GM12878 (cell line): Measurements from ENCODE around the gene ZNF805. TPM values are rescaled to one million over a fixed set of nuclear protein-coding genes. Genes with fewer than 3 reads are reported as not detected.

Experiments used
- CBX5 ChIP-seq: sonication (generic); IDR thresholded peaks from 2 replicates; pipeline ENCODE4 v1.6.1; 2016; ENCODE audit warnings: low read depth, moderate library complexity, mild to moderate bottlenecking, inconsistent platforms
- EGR1 ChIP-seq, 2 experiments: IDR thresholded peaks; 1 replicate in 1 of 2; 2 replicates in 1 of 2; pipeline ENCODE4 v1.6.1; 2011 to 2012; ENCODE audit warnings: low read depth in 2 of 2, low read length in 2 of 2, borderline replicate concordance in 1 of 2, mild to moderate bottlenecking in 1 of 2, moderate library complexity in 1 of 2
- ELK1 ChIP-seq: IDR thresholded peaks from 2 replicates; pipeline ENCODE4 v1.6.1; 2012; ENCODE audit warnings: low read depth, low read length, improper control_type of control experiment
- GATAD2B ChIP-seq: fragments of 450-650 bp; conservative IDR thresholded peaks from 2 replicates; pipeline ENCODE4 v1.6.1; 2017; ENCODE audit warnings: low read depth, mild to moderate bottlenecking, moderate library complexity
- HSF1 ChIP-seq: fragments of 150-350 bp; IDR thresholded peaks from 2 replicates; pipeline ENCODE4 v1.6.1; 2014; ENCODE audit warnings: mild to moderate bottlenecking, low read depth, low read length
- IKZF2 ChIP-seq, 2 experiments: fragments of 450-650 bp; IDR thresholded peaks; 2 replicates each; pipeline ENCODE4 v1.6.1; 2017; ENCODE audit warnings: mild to moderate bottlenecking in 2 of 2, moderate library complexity in 2 of 2
- MYC ChIP-seq: IDR thresholded peaks from 2 replicates; pipeline ENCODE4 v1.6.1; 2011; ENCODE audit warnings: mild to moderate bottlenecking, low read length, moderate library complexity, inconsistent platforms; ENCODE audit not compliant: insufficient read depth, insufficient replicate concordance, insufficient read length, severe bottlenecking
- POU2F2 ChIP-seq: IDR thresholded peaks from 3 replicates; pipeline ENCODE4 v1.6.1; 2011; ENCODE audit warnings: low read depth, mild to moderate bottlenecking, low read length, borderline replicate concordance
- RUNX3 ChIP-seq: IDR thresholded peaks from 2 replicates; pipeline ENCODE4 v1.6.1; 2012; ENCODE audit warnings: low read length, inconsistent platforms
- SIX5 ChIP-seq: IDR thresholded peaks from 2 replicates; pipeline ENCODE4 v1.6.1; 2011; ENCODE audit warnings: mild to moderate bottlenecking, low read depth, low read length, moderate library complexity; ENCODE audit not compliant: severe bottlenecking
- SP1 ChIP-seq: IDR thresholded peaks from one replicate; pipeline ENCODE4 v1.6.1; 2011; ENCODE audit warnings: low read depth, low read length
- SPI1 ChIP-seq: IDR thresholded peaks from 2 replicates; pipeline ENCODE4 v1.6.1; 2011; ENCODE audit warnings: low read depth, mild to moderate bottlenecking, low read length, moderate library complexity, borderline replicate concordance; ENCODE audit not compliant: insufficient read depth
- SREBF1 ChIP-seq: IDR thresholded peaks from 2 replicates; pipeline ENCODE4 v1.6.1; 2012; ENCODE audit warnings: mild to moderate bottlenecking, low read length
- USF1 ChIP-seq: IDR thresholded peaks from 2 replicates; pipeline ENCODE4 v1.6.1; 2011; ENCODE audit warnings: borderline replicate concordance, low read depth, mild to moderate bottlenecking, moderate library complexity, mixed read lengths, low read length; ENCODE audit not compliant: insufficient read depth; ENCODE audit errors: extremely low read length
- ZBTB33 ChIP-seq: fragments of 450-650 bp; IDR thresholded peaks from 2 replicates; pipeline ENCODE4 v1.6.1; 2017; ENCODE audit warnings: mild to moderate bottlenecking
- ZNF24 ChIP-seq: fragments of 450-650 bp; IDR thresholded peaks from 2 replicates; pipeline ENCODE4 v1.6.1; 2017; ENCODE audit warnings: antibody characterized with exemption, mild to moderate bottlenecking
- ZNF274 ChIP-seq: IDR thresholded peaks from one replicate; pipeline ENCODE4 v1.8.0; 2011; ENCODE audit not compliant: insufficient read length, insufficient read depth
- ZSCAN29 ChIP-seq: fragments of 450-650 bp; IDR thresholded peaks from 2 replicates; pipeline ENCODE4 v1.6.1; 2017; ENCODE audit warnings: mild to moderate bottlenecking, moderate library complexity
- polyA plus RNA-seq, 11 experiments: library from polyadenylated mRNA; depleted of rRNA in 4 of 11; unstranded in 6 of 11; stranded (reverse) in 5 of 11; fragments of >200 nt; fragmentation: Nextera tagmentation in 4 of 11; fragmentation: Illumina TruSeq in 1 of 11; extraction: Ambion mirVana in 4 of 11; extraction: Trizol in 1 of 11; gene quantifications; 1 replicate in 1 of 11; 2 replicates in 10 of 11; pipeline versions ENCODE4 v1.2.1 to v1.2.3, GENCODE V29; 2011 to 2016; ENCODE audit warnings: inconsistent platforms in 2 of 11, missing spikeins in 2 of 11, low read depth in 1 of 11
- total RNA-seq, 4 experiments: library from RNA; depleted of rRNA in 3 of 4; stranded (reverse); fragments of >200 nt in 3 of 4; fragmentation: Illumina TruSeq in 1 of 4; extraction: Trizol in 1 of 4; gene quantifications; 2 replicates each; pipeline versions ENCODE4 v1.2.1 to v1.2.3, GENCODE V29; 2013 to 2021
- TF ChIP-seq, protein P1 (sequence below): fragments of 450-650 bp; IDR thresholded peaks from 2 replicates; pipeline ENCODE4 v1.6.1; 2017; ENCODE audit warnings: mild to moderate bottlenecking, moderate library complexity

Gene ZNF805
- total and polyA plus RNA-seq, 10 of the 15 experiments (the other 5 are each of a cell fraction or from before 2014, with no cell fraction given) = 0.31 to 8.9 (median 2.3) TPM

DNA sequence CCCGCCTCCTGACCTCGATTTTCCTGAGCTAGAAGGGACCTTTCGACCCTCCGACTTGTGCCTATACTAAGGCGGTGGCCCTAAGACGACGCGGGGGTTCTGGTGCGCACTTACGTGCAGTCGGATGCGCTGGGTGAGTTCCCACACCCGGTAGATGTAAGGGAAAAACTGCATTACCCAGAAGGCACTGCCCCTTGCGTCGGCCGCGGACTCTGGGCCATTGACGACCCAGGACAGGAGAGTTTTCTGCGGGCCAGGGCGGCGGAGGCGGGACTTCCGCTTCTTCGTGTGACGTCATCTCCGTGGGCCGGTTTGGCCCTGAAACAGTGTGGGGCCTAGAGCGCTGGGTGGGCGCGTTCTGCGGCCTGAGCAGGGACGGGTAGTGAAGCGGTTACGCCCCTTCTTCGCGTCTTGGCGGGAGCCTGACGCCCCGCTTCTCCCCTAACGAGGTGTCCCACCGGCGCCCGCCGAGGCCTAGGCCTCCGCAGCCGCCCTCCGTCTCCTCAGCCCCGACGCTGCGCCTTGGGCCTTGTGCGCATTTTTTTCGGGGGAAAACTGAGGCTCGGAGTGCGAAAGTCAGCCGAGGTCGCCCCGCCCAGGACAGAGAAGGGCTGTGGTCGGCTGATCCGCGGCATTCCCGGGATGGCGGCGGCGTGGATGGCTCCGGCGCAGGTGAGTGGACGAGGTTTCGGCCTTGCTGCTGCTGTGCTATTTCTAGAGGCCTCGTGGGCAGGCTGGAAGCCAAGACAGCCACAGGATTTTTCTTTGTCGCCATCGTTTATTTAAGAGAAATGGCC, 39.9 kb downstream of the ZNF805 start, which contains the start of gene ZNF460 (continued):
- TF ChIP-seq EGR1 (IDR thresholded peaks at IDR 0.05; ENCODE audit: borderline replicate concordance in 1 of 2, low read depth in 2 of 2, low read length in 2 of 2) (peak in 1 of 2 experiments; percentile 41; a peak in 1 of 3 replicates), SREBF1 (no peak), MYC (no peak), CBX5 (peak; percentile 41; the same call in 1 of the 2 replicates), RUNX3 (peak; percentile 80), ZNF274 (no peak), IKZF2 (IDR thresholded peaks at IDR 0.05) (no peak; a peak in 1 of 4 replicates), ZBTB33 (no peak), HSF1 (no peak), SIX5 (peak; percentile 82), GATAD2B (peak; percentile 53), USF1 (no peak), ELK1 (no peak; the same call in none of the 2 replicates), ZNF24 (no peak), ZSCAN29 (0 out of 2 replicates have a peak, but pooled peaks have one; percentile 27), SP1 (peak; percentile 76), POU2F2 (no peak; the same call in 2 of the 3 replicates), SPI1 (peak; percentile 69; the same call in 1 of the 2 replicates)
- TF ChIP-seq, protein P1, sequence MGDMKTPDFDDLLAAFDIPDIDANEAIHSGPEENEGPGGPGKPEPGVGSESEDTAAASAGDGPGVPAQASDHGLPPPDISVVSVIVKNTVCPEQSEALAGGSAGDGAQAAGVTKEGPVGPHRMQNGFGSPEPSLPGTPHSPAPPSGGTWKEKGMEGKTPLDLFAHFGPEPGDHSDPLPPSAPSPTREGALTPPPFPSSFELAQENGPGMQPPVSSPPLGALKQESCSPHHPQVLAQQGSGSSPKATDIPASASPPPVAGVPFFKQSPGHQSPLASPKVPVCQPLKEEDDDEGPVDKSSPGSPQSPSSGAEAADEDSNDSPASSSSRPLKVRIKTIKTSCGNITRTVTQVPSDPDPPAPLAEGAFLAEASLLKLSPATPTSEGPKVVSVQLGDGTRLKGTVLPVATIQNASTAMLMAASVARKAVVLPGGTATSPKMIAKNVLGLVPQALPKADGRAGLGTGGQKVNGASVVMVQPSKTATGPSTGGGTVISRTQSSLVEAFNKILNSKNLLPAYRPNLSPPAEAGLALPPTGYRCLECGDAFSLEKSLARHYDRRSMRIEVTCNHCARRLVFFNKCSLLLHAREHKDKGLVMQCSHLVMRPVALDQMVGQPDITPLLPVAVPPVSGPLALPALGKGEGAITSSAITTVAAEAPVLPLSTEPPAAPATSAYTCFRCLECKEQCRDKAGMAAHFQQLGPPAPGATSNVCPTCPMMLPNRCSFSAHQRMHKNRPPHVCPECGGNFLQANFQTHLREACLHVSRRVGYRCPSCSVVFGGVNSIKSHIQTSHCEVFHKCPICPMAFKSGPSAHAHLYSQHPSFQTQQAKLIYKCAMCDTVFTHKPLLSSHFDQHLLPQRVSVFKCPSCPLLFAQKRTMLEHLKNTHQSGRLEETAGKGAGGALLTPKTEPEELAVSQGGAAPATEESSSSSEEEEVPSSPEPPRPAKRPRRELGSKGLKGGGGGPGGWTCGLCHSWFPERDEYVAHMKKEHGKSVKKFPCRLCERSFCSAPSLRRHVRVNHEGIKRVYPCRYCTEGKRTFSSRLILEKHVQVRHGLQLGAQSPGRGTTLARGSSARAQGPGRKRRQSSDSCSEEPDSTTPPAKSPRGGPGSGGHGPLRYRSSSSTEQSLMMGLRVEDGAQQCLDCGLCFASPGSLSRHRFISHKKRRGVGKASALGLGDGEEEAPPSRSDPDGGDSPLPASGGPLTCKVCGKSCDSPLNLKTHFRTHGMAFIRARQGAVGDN = peak; percentile 34; the same call in 1 of the 2 replicates
